IMR-90 (cell line): ENCODE data around the gene NAB2.

Experiments
- BHLHE40 ChIP-seq: fragments of 150-350 bp; IDR thresholded peaks from 2 replicates; pipeline ENCODE4 v1.6.1; 2016; ENCODE audit warnings: mild to moderate bottlenecking, low read depth, low read length
- CEBPB ChIP-seq: IDR thresholded peaks from 2 replicates; pipeline ENCODE4 v1.6.1; 2012; ENCODE audit warnings: low read depth, low read length, improper control_type of control experiment
- CTCF ChIP-seq: conservative IDR thresholded peaks from 2 replicates; pipeline ENCODE4 v1.5.1; 2012; ENCODE audit warnings: mild to moderate bottlenecking, low read depth, low read length, improper control_type of control experiment
- MAFK ChIP-seq: IDR thresholded peaks from 2 replicates; pipeline ENCODE4 v1.6.1; 2012; ENCODE audit warnings: low read depth, low read length, improper control_type of control experiment
- POLR2A ChIP-seq: IDR thresholded peaks from 2 replicates; pipeline ENCODE4 v1.6.1; 2012; ENCODE audit warnings: mild to moderate bottlenecking, low read depth, low read length
- USF2 ChIP-seq: fragments of 150-350 bp; IDR thresholded peaks from 2 replicates; pipeline ENCODE4 v1.6.1; 2017; ENCODE audit warnings: mild to moderate bottlenecking, antibody characterized with exemption, low read length, low read depth

GRCh38 chr12:57094208-57095160 lies 5.6 kb downstream of the NAB2 start:
- TF ChIP-seq POLR2A = 0 out of 2 replicates have a peak, but pooled peaks have one; percentile 4
- TF ChIP-seq CTCF = no peak
- TF ChIP-seq MAFK = no peak
- TF ChIP-seq CEBPB = no peak
- TF ChIP-seq BHLHE40 = no peak
- TF ChIP-seq USF2 = no peak
